Frontal cortex (tissue), 4 donors: ENCODE data around the gene PIH1D1. TPM values are rescaled to one million over a fixed set of nuclear protein-coding genes. Genes with fewer than 3 reads are reported as not detected.

Source experiments
- DNase-seq, 2 donors: peaks; one replicate each; pipeline ENCODE4 v3.0.0; 2012; ENCODE audit warnings: low spot score in 2 of 2
- FAIRE-seq: peaks from 2 replicates; lab custom pipeline; 2012; peaks lifted over from hg19 to GRCh38; lab: Jason Lieb, UNC
- total RNA-seq: library from RNA; depleted of rRNA; stranded (reverse); fragments of >200 nt; gene quantifications from one replicate; pipeline ENCODE4 v1.2.3, GENCODE V29; 2014
- donor health status: control.
- donor health status: control.
- donor health status: control.

Gene PIH1D1
- total RNA-seq, 1 donor from 2014 or later, result 60.7 TPM

DNA sequence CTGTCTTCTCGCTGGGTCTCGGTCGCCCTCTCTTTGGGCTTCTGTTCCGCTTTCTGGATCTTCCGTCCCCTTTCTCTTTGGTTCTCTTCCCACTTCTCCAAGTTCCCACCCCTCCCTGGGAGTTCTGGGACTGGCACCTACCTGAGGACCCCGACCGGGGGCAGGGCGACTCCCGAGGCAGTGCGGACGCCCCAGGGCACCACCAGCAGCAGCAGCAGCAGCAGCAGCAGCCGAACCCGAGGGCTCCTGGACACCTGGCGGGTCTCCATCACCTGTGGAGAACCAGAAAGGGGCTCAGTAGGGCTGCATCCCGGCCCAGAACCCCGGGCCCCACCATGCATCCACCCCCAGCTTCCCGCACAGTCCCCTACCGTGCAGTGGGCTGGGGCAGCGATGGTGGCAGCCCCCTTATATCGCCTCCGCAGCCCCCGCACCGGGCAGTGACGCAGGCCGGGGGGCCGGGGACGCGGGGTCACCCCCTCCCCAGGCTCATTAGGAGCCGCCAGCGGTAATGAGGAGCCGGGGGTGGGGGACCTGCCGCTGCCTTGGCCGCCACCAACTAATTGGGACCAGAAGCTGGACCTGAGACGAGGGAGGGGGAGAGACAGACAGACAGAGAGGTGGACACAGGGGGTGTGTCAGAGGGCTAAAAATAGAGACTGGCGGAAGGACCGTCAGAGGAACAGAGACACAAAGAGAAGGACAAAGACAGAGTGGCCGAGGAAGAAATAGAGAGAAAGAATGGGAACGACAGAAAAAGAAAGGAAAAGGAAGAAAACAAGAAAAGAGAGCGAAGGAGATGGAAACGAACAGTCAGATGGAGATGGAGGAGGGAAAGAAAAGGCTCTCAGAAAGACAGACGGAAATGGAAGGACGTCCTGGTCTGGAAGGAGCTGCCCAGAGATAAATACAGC is 28.3 kb downstream of the PIH1D1 start, which contains the start of gene PTH2:
TSS of gene PTH2 (minus strand) at position 371 of the 914 bp plus-strand sequence. CDS start at position 269, 102 bp downstream.
- no peak for FAIRE-seq
- no peak for DNase-seq

DNA sequence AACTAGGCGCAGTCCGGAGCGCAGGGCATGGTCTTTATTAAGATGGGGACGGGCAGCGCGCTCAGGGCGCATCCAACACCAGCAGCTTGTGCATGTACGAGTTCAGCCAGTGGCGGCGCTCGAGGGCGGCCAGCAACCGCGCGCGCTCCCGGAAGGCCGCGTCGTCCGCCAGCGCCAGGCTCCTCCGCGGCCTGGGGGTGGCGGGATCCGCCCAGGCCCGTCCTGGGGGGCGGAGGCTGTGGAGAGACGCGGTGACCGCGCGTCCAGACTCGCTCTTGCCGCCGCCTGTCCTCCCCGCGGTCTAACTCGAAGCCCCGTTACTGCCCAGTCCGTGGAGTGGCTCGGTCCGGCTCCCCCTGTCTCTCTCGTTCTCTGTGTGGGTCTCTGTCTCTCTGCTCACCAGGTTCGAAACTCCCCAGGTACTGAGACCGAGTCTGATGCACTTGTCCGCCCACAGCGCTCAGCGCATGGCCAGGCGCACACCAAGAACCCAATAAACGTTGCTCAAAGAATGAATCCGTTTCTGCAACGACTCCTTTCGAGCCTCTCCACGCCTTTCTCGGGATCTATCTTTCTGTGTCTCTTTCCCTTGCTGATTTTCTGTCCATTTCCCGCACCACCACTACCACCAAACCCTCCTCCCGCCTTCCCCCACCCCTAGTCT is 29.1 kb downstream of the PIH1D1 start:
- FAIRE-seq, result no peak
- DNase-seq, result no peak

DNA sequence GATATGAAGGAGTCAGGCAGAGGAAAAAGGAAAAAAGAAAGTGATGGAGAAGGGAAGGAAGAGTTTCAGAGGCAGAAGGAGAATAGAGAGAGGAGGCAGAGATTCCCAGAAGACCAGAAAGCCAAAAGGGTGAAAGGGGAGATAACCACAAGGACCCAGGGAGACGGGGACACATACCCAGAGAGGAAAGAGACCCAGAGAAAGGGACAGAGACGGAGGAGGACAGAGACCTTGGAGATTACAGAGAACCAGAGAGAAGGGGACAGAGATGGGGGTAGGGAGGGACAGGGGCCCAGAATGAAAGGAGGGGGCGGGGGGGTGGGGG is 29.8 kb downstream of the PIH1D1 start:
- no peak for DNase-seq
- FAIRE-seq, result no peak

DNA sequence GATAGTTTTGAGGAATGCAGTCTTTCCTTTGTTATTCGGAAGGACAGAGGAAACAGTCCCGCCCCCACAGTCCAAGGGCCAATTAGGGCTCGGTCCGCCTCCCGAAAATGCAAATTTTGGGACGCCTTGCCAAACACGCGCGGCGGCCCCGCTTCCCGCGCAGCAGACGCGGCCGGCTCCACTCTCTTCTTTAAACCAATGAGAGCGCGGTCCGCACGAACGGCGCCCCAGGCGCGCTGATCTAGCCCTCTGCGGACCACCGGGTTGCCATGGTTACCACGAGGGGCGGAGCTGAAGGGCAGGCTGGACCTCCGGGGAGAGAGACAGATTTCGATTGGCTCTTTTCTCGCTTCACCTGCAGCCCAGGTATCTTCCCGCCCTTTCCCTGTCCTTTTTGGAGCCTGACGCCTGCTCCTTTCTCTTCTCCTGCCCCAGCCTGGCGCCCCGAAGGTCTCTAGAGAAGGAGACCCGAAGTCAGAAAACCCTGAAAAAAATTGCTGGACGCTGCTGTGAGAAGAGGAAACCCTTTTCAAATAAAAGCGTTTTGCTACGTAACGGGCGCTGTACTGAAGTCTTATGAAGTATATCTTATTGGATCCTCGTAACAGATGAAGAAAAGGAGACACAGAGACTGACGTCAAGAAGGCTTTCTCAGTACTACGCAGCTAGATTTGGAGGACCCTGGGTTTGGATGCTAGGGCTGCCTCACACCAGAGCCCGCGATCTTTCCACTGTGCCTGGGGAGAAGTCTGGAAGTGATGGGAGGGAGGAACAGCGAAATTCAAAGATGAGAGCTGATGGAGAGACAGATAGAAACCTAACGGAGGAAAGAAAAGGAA is 30.4 kb downstream of the PIH1D1 start:
- DNase-seq (peak; percentile 69 to 82), FAIRE-seq (no peak)

DNA sequence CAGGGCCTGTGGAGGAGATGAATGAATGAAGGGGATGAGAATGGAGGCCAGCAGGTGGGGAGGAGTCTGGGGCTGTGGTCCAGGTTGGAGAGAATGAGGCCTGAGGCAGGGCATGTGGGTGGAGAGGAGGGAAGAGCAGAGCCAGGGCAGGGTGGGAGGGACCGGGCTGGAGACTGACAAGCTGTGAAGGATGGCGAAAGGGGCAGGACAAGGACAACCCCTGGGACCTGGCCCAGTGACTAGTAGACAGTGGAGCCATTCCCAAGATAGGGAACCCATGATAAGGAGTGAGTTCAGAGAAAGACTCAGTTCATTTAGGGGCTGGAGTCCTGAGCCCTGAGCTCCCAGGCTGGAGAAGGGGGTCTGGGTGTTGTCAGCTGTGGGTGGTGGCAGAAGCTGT is 31.4 kb downstream of the PIH1D1 start:
- DNase-seq (no peak), FAIRE-seq (no peak)

DNA sequence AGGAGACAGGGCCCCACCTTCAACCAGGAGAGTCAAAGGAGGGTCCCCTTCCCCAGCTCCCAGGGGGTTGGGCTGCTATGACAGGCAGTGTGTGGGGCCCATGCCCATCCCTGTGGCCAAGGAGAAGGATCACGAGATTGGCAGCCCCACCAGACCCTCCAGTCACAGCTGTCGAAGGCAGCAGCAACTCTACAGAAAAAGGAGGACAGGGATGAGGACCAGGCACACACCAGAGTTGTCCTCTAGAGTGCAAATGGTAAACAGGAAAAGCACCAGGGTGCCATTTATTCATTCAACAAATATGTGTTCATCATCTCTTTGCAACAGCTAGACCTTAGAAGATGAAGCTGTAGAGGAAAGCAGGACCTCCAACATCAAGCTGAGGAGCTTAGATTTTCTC is 32.4 kb downstream of the PIH1D1 start:
- DNase-seq (no peak), FAIRE-seq (no peak)

DNA sequence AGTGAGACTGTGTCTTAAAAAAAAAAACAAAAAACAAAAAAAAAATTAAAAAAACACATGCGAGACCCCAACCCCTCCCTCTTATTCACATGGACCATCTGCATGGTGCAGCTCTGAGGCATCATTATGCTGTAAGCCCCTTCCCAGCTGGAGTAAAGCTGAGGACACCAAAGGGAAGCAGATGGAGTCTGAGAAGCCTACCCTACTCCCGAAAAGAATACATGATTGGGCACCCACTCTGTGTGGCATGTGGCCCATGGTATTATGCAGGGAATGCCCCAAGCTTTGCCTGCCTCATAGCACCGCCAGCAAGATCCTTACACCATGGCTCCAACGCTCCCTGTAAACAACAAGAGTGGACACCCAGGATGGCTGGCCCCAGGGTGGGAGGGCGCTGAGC is 33.1 kb downstream of the PIH1D1 start:
- no peak for DNase-seq
- FAIRE-seq, result no peak

DNA sequence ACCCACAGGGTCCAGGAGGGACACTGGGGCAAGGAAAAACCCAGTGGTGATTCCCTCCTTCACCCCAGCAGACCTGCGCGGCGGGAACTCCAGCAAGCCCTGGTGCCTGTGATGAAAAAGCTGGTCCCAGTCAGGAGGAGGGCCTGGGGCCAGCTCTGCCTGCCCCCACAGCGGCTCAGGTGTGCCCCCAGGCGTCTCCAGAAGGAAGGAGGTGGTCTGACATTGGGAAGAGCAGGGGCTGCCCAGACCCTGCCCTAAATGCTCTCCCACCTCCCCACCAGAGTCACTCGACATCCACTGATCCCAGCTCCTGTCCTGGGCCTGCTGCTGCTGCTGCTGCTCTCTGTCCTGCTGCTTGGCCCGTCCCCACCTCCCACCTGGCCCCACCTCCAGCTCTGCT is 34.5 kb downstream of the PIH1D1 start:
- DNase-seq (peak in 1 of 2 donors; percentile 10), FAIRE-seq (no peak)

DNA sequence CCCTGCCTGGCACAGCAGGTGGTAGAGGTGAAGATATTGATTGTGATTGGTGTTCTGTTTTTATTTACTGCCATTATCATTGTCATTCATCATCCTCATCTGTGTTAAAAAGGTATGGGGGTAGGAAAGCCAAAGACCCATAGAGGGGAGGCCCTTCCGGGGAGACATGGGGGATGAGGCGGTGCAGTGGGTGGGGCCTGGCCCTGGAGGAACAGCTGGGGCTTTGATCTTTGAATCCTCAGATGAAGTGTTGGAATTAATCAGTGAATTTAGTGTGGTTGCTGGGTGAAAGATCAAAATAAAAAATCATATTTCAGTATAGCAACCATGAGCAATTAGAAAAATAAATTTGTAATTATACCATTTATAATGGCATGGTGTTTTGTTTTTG is 35.8 kb downstream of the PIH1D1 start:
- FAIRE-seq (no peak), DNase-seq (no peak)

DNA sequence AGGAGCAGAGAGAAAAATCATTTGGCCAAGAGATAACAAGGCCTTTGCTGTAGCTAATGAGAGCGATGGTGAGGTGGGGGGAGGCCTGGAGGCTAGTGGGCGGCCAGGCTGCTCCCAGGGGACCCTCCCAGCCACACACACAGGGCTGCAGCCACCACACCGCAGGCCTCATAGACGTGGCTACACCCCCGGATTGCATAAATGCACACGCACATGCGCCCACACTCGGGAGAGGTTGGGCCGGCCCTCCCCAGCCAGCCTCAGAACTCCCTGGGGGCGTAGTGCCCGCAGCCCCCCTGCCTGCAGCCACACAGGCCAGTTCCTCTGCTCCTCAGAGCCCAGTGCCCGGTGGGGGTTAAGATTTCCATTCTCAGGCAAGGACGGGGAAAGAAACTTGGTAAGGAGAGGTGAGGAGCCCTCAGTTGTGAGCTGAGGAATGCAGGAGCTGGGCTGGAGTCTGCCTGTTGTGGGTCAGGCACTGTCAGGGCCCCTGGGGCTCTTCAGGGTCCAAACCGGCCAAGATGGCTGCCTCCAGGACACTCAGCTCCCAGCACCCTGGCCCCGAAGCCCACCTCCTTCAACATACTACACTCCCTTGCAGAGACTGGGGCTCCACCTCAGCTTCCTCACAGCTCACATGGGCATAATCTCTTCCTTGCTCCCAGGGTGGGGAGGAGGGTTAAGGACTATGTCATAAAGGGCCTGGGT is 36.4 kb downstream of the PIH1D1 start:
- FAIRE-seq (no peak), DNase-seq (peak in 1 of 2 donors; percentile 20)

DNA sequence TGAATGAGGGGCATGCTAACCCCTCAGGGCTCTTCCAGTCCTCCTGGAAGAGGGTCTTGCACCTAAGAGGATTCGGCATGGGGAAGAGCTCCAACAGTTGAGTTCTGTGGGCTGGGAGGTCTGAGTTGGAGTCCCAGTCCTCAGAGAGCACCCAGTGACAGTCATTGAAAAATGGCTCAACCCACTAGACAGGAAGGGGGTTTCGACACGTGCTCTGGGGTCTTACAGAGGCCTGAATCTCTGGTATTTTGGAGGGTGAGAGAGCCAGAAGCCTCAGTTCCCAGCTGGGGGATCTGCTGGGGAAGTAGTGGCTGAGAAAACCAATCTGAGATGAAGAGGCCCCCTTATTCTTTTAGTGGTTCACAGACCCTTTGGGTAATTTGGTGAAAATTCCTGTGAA is 37.4 kb downstream of the PIH1D1 start:
- DNase-seq, result peak in 1 of 2 donors; percentile 15
- FAIRE-seq, result no peak

DNA sequence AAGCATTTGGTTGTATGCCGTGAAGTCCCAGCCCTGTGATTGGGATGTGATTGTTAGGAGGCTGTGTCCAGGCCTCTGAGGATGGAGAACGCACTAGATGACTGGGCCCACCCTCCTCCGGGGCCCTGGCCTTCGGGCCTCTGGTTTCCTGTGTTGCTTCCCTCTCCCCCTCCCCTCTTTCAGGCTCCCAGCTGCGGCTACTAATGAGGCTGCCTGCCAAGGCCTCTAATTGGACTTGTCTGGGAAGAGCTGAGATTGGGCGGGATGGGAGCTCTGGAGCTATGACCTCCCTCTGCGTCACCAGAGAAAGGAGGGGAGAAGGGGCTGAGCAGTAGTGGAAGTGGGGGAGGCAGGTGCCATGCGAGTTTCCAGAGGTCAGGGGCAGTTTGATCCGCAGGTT is 38.3 kb downstream of the PIH1D1 start:
- no peak for FAIRE-seq
- peak in 1 of 2 donors; percentile 12 for DNase-seq

DNA sequence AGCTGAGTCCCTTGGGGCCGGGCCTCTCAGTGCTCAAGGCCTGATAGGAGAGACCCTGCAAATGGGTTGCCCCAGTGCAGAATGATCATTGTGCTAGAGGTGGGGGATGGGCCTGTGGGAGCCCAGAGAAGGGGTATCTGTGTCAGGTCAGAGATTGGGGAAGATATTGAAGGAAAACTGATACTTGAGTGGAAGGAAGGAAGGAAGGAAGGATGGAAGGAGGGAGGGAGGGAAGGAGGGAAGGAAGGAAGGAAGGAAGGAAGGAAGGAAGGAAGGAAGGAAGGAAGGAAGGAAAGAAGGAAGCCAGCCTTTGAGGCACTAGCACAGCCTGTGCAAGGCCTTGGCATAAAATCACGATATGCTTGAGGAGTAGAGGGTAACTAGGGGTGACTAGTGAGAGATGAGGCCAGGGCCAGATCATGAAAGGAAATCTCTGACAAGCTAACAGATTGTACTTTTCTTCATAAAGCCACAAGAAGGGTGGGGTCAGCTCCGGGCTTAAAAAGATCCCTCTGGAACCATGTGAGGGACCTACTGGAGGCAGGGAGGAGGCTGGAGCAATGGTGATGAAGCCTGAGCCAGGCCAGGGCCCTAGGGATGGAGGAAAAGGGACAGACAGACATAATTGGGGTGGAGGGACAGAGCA is 39.8 kb downstream of the PIH1D1 start:
- no peak for DNase-seq
- no peak for FAIRE-seq

DNA sequence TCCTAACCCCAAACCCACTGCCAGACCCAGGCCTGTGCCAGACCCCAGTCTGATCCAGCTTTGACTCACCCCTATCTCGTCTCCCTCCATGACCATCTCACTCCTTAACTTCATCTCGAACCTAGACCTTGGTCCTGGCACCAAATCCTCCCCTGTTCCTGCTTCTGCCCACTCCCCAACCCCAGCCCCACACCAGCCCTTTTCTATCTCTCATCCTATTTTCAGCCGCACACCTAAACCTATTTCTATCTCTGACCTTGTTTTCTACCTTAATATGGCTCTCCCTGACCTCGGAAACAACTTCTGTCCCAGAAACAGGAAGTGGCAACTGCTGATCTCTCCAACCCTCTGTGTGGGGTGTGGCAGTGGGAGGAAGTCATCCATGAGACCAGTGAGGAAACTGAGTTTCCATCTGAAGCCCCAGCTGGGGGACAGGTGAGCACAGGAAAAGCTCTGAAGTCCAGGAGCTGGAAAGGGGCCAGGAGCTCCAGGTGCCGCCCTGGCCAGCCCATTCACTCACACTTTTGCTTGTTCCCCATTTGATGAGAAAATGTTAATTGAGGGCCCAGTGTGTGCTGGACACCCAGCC is 42.1 kb downstream of the PIH1D1 start:
- no peak for FAIRE-seq

DNA sequence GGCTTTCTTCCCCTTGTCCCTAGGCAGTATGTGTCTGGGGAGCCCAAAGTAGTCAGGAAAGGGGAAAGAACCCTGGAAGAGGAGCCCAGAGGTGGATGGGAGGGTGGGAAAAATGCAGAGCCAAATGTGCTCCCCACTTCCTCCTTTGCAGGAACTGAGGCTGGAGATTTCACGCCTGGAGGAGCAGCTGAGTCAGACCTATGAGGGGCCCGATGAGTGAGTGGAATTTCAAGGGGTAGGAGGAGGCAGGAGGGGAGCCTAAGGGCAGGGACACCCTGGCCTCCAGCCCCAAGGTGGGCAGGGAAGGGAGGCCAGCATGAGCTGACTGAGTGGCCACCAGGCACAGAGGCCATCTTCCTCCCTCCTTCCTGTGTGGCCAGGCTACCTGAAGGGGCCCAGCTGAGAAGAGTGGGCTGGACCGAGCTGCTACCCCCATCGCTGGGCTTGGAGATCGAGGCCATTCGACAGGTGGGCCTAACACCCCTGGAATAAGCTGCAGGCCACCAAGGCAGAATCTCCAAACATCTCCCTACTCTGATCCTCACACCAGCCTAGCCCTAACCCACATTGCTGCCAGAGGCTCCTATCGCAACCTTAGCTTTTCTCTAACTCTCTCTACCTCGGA is 42.7 kb downstream of the PIH1D1 start:
- FAIRE-seq (no peak), DNase-seq (no peak)

More for the DNA sequence above, 42.1 kb downstream of the PIH1D1 start:
- no peak for DNase-seq

DNA sequence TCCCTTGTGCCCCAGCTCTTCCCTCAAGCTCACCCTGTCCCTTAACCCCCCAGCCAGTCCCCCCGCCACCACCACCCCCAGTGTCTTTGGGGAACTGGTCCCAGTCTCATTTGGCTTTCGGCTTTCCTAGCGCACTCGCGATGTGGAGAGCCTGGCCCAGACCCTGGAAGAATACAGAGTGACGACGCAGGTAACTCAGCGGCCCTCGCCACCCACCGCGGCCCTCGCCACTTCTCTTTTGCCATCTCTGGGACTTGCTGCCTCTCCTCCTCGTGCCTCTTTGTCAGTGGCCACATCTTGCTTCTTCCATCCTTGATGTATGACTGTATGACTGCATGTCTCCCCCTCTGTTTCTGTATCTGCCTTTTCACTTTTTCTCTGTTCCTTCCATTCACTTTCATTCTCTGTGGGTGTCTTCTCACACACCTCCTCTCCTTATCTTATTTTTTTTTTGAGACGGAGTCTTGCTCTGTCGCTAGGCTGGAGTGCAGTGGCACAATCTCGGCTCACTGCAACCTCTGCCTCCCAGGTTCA is 44.1 kb downstream of the PIH1D1 start:
- DNase-seq, result no peak
- FAIRE-seq, result no peak

DNA sequence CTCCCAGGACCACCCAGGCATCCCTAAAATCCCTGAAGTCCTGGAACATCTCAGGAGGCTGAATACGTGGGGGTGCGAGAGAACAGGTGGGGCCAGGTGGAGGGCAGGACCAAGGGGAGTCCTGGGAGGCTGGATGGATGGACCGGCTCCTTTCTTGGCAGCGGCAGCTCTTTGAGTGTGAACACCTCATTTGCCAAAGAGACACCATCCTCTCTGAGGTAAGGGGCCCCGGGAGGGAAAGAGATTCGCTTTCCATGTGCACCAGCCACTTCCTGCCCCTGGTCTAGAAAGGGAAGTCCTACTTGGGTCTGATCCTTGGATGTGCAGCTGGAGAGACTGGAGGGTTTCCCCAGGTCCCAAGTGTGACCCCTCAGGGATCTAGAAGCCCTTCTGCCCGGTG is 44.5 kb downstream of the PIH1D1 start:
- no peak for DNase-seq
- no peak for FAIRE-seq
